ACC112 (cell line): Measurements from ENCODE around the gene AQP2.

Experiments
- H2AFZ ChIP-seq: fragments of 200-600 bp; sonication (generic); one replicate; pipeline ENCODE4 v1.6.0; 2017; ENCODE audit warnings: antibody characterized with exemption, low read length; ENCODE audit not compliant: unreplicated experiment
- H3K27ac ChIP-seq: fragments of 200-600 bp; sonication (generic); 2 replicates; pipeline ENCODE4 v1.5.1; 2014; ENCODE audit warnings: low read depth, mild to moderate bottlenecking, antibody characterized with exemption, low read length, moderate library complexity
- H3K27me3 ChIP-seq: fragments of 200-600 bp; sonication (generic); 2 replicates; pipeline ENCODE4 v1.6.1; 2014; ENCODE audit warnings: mild to moderate bottlenecking, antibody characterized with exemption, low read length, moderate library complexity, mixed read lengths; ENCODE audit not compliant: insufficient read depth
- H3K36me3 ChIP-seq: fragments of 200-600 bp; sonication (generic); 2 replicates; pipeline ENCODE4 v1.6.1; 2016; ENCODE audit warnings: mild to moderate bottlenecking, antibody characterized with exemption, low read length, moderate library complexity, mixed read lengths; ENCODE audit not compliant: insufficient read depth
- H3K4me1 ChIP-seq: fragments of 200-600 bp; sonication (generic); one replicate; pipeline ENCODE4 v1.6.1; 2016; ENCODE audit warnings: low read length, mixed read lengths; ENCODE audit not compliant: insufficient read depth, unreplicated experiment, control insufficient read depth
- H3K4me3 ChIP-seq: fragments of 200-600 bp; sonication (generic); 2 replicates; pipeline ENCODE4 v1.5.1; 2014; ENCODE audit warnings: mild to moderate bottlenecking, low read depth, low read length
- H3K79me2 ChIP-seq: fragments of 200-600 bp; sonication (generic); one replicate; pipeline ENCODE4 v1.6.0; 2016; ENCODE audit warnings: low read length; ENCODE audit not compliant: control insufficient read depth, unreplicated experiment, insufficient read depth

AQP2 gene

DNA sequence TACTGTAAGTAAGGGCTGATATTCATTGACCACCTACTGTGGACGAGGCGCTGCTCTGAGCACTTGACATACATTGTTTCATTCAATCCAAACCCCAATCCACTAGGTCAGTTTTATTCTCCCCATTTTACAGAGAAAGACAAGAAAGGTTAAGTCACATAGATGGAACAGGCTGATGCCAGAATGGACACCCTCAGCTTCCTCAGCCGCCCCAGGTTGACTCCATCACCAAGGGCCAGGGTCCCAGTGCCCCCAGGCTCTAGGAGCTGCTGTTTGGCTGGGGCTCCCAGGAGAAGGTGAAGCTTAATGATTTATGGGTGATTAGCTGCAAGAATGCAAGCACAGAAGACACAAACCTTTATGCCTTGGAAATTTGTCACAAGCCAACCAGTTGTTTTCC is 671 bp upstream of the AQP2 start:
- H3K79me2 ChIP-seq, result no peaks in the 10 kb centered on the region
- no peak overlapping the region for H3K4me3 ChIP-seq
- H2AFZ ChIP-seq, result no peak overlapping the region
- H3K27ac ChIP-seq, result no peak overlapping the region
- peaks cover 9% of the 10 kb centered on the region for H3K4me1 ChIP-seq
- H3K36me3 ChIP-seq, result no peaks in the 10 kb centered on the region
- H3K27me3 ChIP-seq, result no peaks in the 10 kb centered on the region

GRCh38 chr12:49951411-49952240 is 1.1 kb downstream of the AQP2 start:
- no peak overlapping the region for H3K27ac ChIP-seq
- H3K4me3 ChIP-seq, result no peak overlapping the region
- no peaks in the 10 kb centered on the region for H3K4me1 ChIP-seq

GRCh38 chr12:49952391-49953055 is 2.0 kb downstream of the AQP2 start:
- H3K27ac ChIP-seq, result no peak overlapping the region
- no peaks in the 10 kb centered on the region for H3K4me1 ChIP-seq
- no peaks in the 10 kb centered on the region for H3K79me2 ChIP-seq
- H3K27me3 ChIP-seq, result no peaks in the 10 kb centered on the region
- H3K4me3 ChIP-seq, result no peak overlapping the region
- no peak overlapping the region for H2AFZ ChIP-seq
- no peaks in the 10 kb centered on the region for H3K36me3 ChIP-seq

More at GRCh38 chr12:49951411-49952240, 1.1 kb downstream of the AQP2 start:
- Histone ChIP-seq H3K27me3 (no peaks in the 10 kb centered on the region), H3K79me2 (no peaks in the 10 kb centered on the region), H3K36me3 (no peaks in the 10 kb centered on the region), H2AFZ (no peak overlapping the region)

DNA sequence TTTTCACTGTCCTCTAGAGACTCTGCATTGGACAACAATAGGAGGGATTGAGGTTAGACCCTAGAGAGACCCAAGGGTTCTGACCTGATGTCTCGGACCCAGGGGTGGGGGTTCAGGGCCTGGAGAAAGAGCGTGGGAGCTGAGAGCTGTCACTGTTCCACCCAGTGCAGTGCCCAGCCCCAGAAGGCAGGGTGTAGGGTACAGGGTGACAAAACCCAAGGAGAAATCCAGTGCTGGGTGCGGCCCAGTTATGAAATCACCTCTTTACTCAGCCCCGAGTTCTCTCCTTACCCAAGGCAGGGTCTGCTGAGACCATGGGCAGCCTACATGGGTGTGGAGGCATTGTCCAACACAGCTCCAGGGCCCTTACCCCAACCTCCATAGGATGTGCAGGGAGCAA is 2.6 kb downstream of the AQP2 start:
- Histone ChIP-seq H3K79me2 (no peaks in the 10 kb centered on the region), H2AFZ (no peak overlapping the region), H3K4me3 (no peak overlapping the region), H3K4me1 (no peaks in the 10 kb centered on the region), H3K36me3 (no peaks in the 10 kb centered on the region), H3K27ac (no peak overlapping the region), H3K27me3 (no peaks in the 10 kb centered on the region)

- H3K4me1 ChIP-seq, result peaks cover 1% of the 10 kb centered on the region
- no peak overlapping the region for H3K27ac ChIP-seq
- H3K27me3 ChIP-seq, result no peaks in the 10 kb centered on the region
Measured at GRCh38 chr12:49953961-49954846, 3.7 kb downstream of the AQP2 start.

DNA sequence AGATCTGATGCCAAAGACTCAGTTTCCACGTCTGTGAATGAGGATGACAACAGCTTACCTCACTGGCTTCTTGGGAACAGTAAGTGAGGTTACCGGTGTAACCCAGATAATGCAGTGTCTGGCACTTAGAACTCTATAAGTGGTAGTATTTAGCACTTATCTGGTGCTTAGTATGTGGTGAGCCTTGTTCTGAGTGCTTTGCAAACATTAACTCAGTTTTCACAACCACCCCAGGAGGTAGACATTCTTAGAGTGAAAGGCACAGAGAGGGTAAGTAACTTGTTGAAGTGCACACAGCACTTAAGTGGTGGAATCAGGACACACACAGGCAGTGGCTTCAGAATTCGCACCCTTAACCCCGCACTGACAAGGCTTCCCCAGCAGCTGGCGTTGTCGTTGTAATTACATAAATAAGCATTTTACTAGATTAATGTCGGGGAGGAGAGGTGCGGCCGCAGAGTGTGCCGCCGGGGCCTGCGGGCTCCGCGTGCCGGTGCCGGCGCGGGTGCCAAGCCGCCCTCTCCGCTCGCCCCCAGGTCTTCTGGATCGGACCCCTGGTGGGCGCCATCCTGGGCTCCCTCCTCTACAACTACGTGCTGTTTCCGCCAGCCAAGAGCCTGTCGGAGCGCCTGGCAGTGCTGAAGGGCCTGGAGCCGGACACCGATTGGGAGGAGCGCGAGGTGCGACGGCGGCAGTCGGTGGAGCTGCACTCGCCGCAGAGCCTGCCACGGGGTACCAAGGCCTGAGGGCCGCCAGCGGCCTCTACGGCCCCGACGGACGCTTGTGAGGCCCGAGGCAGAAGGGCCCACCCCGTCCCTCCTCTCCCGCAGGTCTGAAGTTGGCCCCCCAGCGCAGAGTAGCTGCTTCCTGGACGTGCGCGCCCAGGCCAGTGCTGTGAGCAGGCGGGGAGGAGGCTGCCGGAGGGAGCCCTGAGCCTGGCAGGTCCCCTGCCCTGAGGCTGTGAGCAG is 4.6 kb downstream of the AQP2 start:
- H3K27me3 ChIP-seq, result no peaks in the 10 kb centered on the region
- no peak overlapping the region for H3K27ac ChIP-seq
- no peak overlapping the region for H3K4me3 ChIP-seq
- H3K36me3 ChIP-seq, result no peaks in the 10 kb centered on the region
- H2AFZ ChIP-seq, result no peak overlapping the region
- no peaks in the 10 kb centered on the region for H3K79me2 ChIP-seq
- peaks cover 11% of the 10 kb centered on the region for H3K4me1 ChIP-seq

More at GRCh38 chr12:49953961-49954846, 3.7 kb downstream of the AQP2 start:
- H3K36me3 ChIP-seq, result no peaks in the 10 kb centered on the region
- no peak overlapping the region for H3K4me3 ChIP-seq
- H2AFZ ChIP-seq, result no peak overlapping the region
- no peaks in the 10 kb centered on the region for H3K79me2 ChIP-seq

DNA sequence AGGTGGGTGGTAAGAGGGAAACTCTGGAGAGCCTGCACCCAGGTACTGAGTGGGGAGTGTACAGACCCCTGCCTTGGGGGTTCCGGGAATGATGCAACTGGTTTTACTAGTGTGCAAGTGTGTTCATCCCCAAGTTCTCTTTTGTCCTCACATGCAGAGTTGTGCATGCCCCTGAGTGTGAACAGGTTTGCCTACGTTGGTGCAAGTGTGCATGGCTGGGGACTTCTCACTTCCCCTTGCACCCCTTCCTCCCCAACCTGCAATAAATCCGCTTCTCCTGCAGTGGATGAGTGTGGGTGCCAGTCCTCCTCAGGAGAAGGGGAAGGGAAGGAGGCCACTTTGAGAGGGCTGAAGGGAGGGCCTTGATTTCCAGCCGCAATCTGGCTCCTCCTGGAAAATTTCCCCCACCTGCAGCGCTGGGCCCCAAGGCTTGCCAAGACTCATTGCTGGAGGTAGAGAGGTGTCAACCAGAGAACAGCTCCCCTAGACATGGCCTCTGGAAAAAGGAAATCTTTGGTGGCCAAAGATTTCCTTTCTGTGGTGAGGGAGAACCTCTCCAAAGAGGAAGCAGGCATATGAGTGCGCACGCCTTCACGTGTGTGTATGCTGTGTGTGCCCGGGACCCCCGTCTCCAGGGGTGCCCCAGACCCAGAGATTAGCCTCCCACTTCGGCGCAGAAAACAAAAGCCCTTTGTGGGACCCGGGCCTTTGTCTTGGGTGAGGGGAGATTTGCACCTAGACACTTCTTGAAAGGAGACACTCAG is 5.5 kb downstream of the AQP2 start:
- no peak overlapping the region for H3K27ac ChIP-seq
- H3K4me3 ChIP-seq, result no peak overlapping the region
- H3K79me2 ChIP-seq, result no peaks in the 10 kb centered on the region
- peaks cover 19% of the 10 kb centered on the region for H3K4me1 ChIP-seq
- H2AFZ ChIP-seq, result no peak overlapping the region
- H3K27me3 ChIP-seq, result peaks cover 9% of the 10 kb centered on the region
- H3K36me3 ChIP-seq, result no peaks in the 10 kb centered on the region

DNA sequence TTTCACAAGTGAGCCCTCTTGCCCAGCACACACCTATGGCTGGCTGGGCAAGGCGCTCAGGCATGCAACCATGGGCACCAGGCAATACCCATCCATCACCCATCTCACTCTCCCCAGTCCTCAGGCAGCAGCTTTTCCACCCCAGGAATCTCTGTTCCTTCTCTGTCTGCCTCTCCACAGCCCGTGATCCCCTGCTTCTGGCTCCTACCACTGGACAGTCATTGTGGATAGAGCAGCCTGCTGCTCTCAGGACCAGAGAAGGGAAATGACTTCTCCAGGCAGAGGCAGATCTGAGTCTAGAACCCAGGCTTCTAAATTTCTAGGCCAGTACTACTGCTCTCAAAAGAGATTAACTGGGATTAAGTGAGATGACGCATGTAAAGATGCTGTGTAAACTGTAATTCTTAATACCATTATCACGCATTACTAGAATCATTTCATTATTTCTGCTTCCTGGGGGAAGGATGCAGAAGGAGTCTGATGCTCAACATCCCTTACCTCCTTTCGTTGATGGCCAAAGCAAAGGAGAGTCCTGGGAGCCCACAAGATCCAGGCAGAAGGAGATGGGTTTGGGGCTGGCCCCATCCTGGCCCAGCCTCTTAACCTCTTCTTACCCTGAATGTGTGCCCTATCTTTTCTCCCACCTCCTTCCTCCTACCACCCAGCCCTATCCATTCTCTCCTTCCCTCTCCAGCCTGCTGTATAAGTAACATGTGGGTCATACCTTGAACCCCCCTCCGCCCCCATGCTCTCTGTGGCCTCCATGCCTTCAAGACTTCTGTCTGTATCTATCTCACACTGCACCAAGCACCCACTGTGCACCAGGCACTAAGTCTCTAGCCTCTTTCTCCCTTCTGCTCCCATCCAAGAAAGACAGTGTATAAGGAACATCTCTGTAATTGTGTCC is 6.4 kb downstream of the AQP2 start:
- peaks cover 14% of the 10 kb centered on the region for H3K27me3 ChIP-seq
- H3K27ac ChIP-seq, result no peak overlapping the region
- H3K4me1 ChIP-seq, result peaks cover 19% of the 10 kb centered on the region

GRCh38 chr12:49957570-49957967 is 7.0 kb downstream of the AQP2 start:
- Histone ChIP-seq H3K79me2 (no peaks in the 10 kb centered on the region), H3K27ac (no peak overlapping the region), H3K27me3 (peaks cover 18% of the 10 kb centered on the region), H2AFZ (no peak overlapping the region), H3K4me3 (no peak overlapping the region), H3K4me1 (peaks cover 20% of the 10 kb centered on the region), H3K36me3 (no peaks in the 10 kb centered on the region)

More for the DNA sequence above, 6.4 kb downstream of the AQP2 start:
- Histone ChIP-seq H3K36me3 (no peaks in the 10 kb centered on the region), H3K79me2 (no peaks in the 10 kb centered on the region), H3K4me3 (no peak overlapping the region), H2AFZ (no peak overlapping the region)
